ENCODE measurements around the gene FAM89B. TPM values are rescaled to one million over a fixed set of nuclear protein-coding genes. Genes with fewer than 3 reads are reported as not detected.

Gene FAM89B
- total RNA-seq, 1 donor from 2014 or later, result 62.4 TPM

DNA sequence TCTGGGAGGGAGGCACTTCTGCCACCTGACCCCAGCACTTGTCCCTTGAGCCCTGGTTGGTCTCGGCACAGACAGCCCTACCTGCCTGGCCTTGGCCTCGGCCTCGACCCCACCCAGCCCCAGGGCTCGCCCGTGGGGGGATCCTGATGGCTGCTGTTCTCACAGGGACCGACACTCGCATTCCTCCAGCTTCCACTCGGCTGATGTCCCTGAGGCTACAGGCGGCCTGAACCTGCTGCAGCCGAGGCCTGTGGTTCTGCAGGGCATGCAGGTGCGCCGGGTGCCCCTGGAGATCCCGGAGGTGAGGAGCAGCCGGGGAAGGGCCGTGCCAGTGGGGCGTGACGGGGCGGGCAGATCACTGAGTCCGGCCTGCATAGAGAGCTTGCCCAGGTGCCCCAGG, 48.3 kb downstream of the FAM89B start:
- intact Hi-C loops (cut with DNase I), result loop anchor here (10.0 kb wide), 1 partner anchor 194 kb away; no protein-coding TSS in a partner anchor
- peaks cover 13% of the 10 kb centered on the region for H3K4me1 ChIP-seq
- no peak overlapping the region for H3K27ac ChIP-seq
- DNase-seq (ENCODE audit: extremely low spot score in 2 of 2), result no peak
- no peaks in the 10 kb centered on the region for H3K9me3 ChIP-seq
- no peaks in the 10 kb centered on the region for H3K27me3 ChIP-seq
- TF ChIP-seq POLR2AphosphoS5 (IDR thresholded peaks at IDR 0.05; ENCODE audit: insufficient read depth in 1 of 2, low read depth in 1 of 2) (no peak), POLR2A (IDR thresholded peaks at IDR 0.05) (no peak), CTCF (IDR thresholded peaks at IDR 0.05) (no peak)
- no peak overlapping the region for H3K4me3 ChIP-seq
- peaks cover 0 to 68% of the 10 kb centered on the region in 2 donors for H3K36me3 ChIP-seq

- peaks cover 9% of the 10 kb centered on the region for H3K4me1 ChIP-seq
- intact Hi-C loops (cut with DNase I), result loop anchor here (10.0 kb wide), 1 partner anchor 193 kb away; no protein-coding TSS in a partner anchor
- no peak for TF ChIP-seq POLR2AphosphoS5 (IDR thresholded peaks at IDR 0.05; ENCODE audit: insufficient read depth in 1 of 2, low read depth in 1 of 2)
- TF ChIP-seq CTCF (IDR thresholded peaks at IDR 0.05), result no peak
- no peak for TF ChIP-seq POLR2A (IDR thresholded peaks at IDR 0.05)
- H3K4me3 ChIP-seq, result no peak overlapping the region
- no peaks in the 10 kb centered on the region for H3K9me3 ChIP-seq
- peaks cover 0 to 74% of the 10 kb centered on the region in 2 donors for H3K36me3 ChIP-seq
- no peaks in the 10 kb centered on the region for H3K27me3 ChIP-seq
- DNase-seq (ENCODE audit: extremely low spot score in 2 of 2), result no peak
- no peak overlapping the region for H3K27ac ChIP-seq
Measured at GRCh38 chr11:65621460-65621859, 49.1 kb downstream of the FAM89B start.

DNA sequence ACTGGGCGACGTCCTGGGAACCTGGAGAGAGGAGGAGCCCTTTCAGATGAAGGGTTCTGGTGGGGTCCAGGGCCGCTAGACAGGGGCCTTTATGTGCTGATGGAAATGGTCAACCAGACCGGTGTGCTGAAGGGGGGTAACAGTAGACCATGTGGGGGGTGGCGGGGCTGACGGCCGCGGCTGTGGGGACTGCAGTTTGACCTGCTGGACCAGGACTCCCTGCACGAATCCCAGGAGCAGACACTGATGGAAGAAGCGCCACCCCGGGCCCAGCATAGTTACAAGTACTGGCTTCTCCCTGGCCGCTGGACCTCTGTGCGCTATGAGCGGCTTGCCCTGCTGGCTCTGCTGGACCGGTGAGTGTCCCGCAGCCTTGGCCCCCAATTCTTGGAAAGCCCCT, 49.7 kb downstream of the FAM89B start:
- Histone ChIP-seq H3K36me3 (peaks cover 0 to 79% of the 10 kb centered on the region in 2 donors), H3K9me3 (no peaks in the 10 kb centered on the region), H3K27me3 (no peaks in the 10 kb centered on the region), H3K4me3 (no peak overlapping the region), H3K4me1 (peaks cover 4% of the 10 kb centered on the region), H3K27ac (no peak overlapping the region)
- TF ChIP-seq POLR2A (IDR thresholded peaks at IDR 0.05), result no peak
- TF ChIP-seq POLR2AphosphoS5 (IDR thresholded peaks at IDR 0.05; ENCODE audit: insufficient read depth in 1 of 2, low read depth in 1 of 2), result no peak
- TF ChIP-seq CTCF (IDR thresholded peaks at IDR 0.05), result no peak
- DNase-seq (ENCODE audit: extremely low spot score in 2 of 2), result no peak
- intact Hi-C loops (cut with DNase I), result loop anchor here (10.0 kb wide), 1 partner anchor 193 kb away; no protein-coding TSS in a partner anchor

- H3K4me3 ChIP-seq, result no peak overlapping the region
- H3K9me3 ChIP-seq, result no peaks in the 10 kb centered on the region
- TF ChIP-seq POLR2A (IDR thresholded peaks at IDR 0.05) (no peak), CTCF (IDR thresholded peaks at IDR 0.05) (no peak), POLR2AphosphoS5 (IDR thresholded peaks at IDR 0.05; ENCODE audit: insufficient read depth in 1 of 2, low read depth in 1 of 2) (no peak)
- no peaks in the 10 kb centered on the region for H3K4me1 ChIP-seq
- intact Hi-C loops (cut with DNase I), result loop anchor here (10.0 kb wide), 1 partner anchor 192 kb away; no protein-coding TSS in a partner anchor
- H3K36me3 ChIP-seq, result peaks cover 0 to 83% of the 10 kb centered on the region in 2 donors
- H3K27ac ChIP-seq, result no peak overlapping the region
- DNase-seq (ENCODE audit: extremely low spot score in 2 of 2), result no peak
- H3K27me3 ChIP-seq, result no peaks in the 10 kb centered on the region
Measured at GRCh38 chr11:65623177-65623576, 50.8 kb downstream of the FAM89B start.

Small RNA genes within 50 kb of the gene (small RNA-seq; reads per million reads assigned to genes)
- not detected for gene AP001362.1

Other genes with a start within 250 kb of the FAM89B start
- 33.1 TPM for gene DPF2, start 238.7 kb upstream of the FAM89B start, total RNA-seq
- not detected for gene TIGD3, start 217.8 kb upstream of the FAM89B start, total RNA-seq
- 2.2 TPM for gene SLC25A45, start 189.9 kb upstream of the FAM89B start, total RNA-seq
- gene FRMD8, start 185.9 kb upstream of the FAM89B start, total RNA-seq, result 53.3 TPM
- gene NEAT1, start 149.7 kb upstream of the FAM89B start, total RNA-seq, result 857 TPM
- gene MALAT1, start 73.5 kb upstream of the FAM89B start, total RNA-seq, result 16,459 TPM
- gene SCYL1, start 47.5 kb upstream of the FAM89B start, total RNA-seq, result 77.3 TPM
- gene LTBP3, start 14.2 kb upstream of the FAM89B start, total RNA-seq, result 246 TPM
- 68.5 TPM for gene ZNRD2, start 2.1 kb upstream of the FAM89B start, total RNA-seq
- gene EHBP1L1, start 3.5 kb downstream of the FAM89B start, total RNA-seq, result 123 TPM
- gene KCNK7, start 23.3 kb downstream of the FAM89B start, total RNA-seq, result 12.0 TPM
- gene MAP3K11, start 41.7 kb downstream of the FAM89B start, total RNA-seq, result 38.1 TPM
- gene PCNX3, start 43.2 kb downstream of the FAM89B start, total RNA-seq, result 24.8 TPM
- gene SIPA1, start 65.6 kb downstream of the FAM89B start, total RNA-seq, result 63.3 TPM
- 59.2 TPM for gene RELA, start 90.4 kb downstream of the FAM89B start, total RNA-seq
- gene KAT5, start 139.7 kb downstream of the FAM89B start, total RNA-seq, result 58.9 TPM
- 66.8 TPM for gene RNASEH2C, start 148.3 kb downstream of the FAM89B start, total RNA-seq
- 16.5 TPM for gene AP5B1, start 208.4 kb downstream of the FAM89B start, total RNA-seq
- 17.4 TPM for gene OVOL1, start 214.5 kb downstream of the FAM89B start, total RNA-seq

Measured in vagina (tissue), 2 donors.